Common myeloid progenitor, CD34-positive (primary cell): ENCODE measurements around the gene RRAGA.
A peak's percentile ranks its signal among the peaks of the same experiment; 100 is the strongest.

ENCODE experiments used
- CTCF ChIA-PET: fragments of 350-600 bp; sonication (Branson Sonifier 250); formaldehyde crosslinking; loops from one replicate; lab custom pipeline; 2021; ENCODE audit warnings: antibody characterized with exemption; lab: Charles Lee
- POLR2A ChIA-PET: fragments of 350-600 bp; sonication (Branson Sonifier 250); formaldehyde crosslinking; loops from one replicate; lab custom pipeline; 2021; ENCODE audit warnings: antibody characterized with exemption; lab: Charles Lee
- DNase-seq, 3 donors: peaks; one replicate each; pipeline versions ENCODE4 v3.0.0 to v3.0.0-alpha.2; 2013
- H3K27ac ChIP-seq, 2 experiments: 1 replicate in 1 of 2; 2 replicates in 1 of 2; pipeline ENCODE4 v1.7.0; 2013; ENCODE audit warnings: inconsistent platforms in 2 of 2, low read length in 2 of 2, mild to moderate bottlenecking in 2 of 2, low read depth in 1 of 2, moderate library complexity in 1 of 2; ENCODE audit not compliant: severe bottlenecking in 2 of 2, insufficient read depth in 1 of 2, poor library complexity in 1 of 2
- H3K27me3 ChIP-seq, 5 experiments: replicated peaks in 2 of 5; 1 replicate in 3 of 5; 2 replicates in 2 of 5; pipeline versions ENCODE4 v1.6.1 to v1.7.0; 2013; ENCODE audit warnings: low read length in 4 of 5, mild to moderate bottlenecking in 2 of 5, moderate library complexity in 2 of 5, inconsistent platforms in 1 of 5; ENCODE audit not compliant: insufficient read depth in 5 of 5, control insufficient read depth in 4 of 5
- H3K36me3 ChIP-seq, 4 experiments: 1 replicate in 2 of 4; 2 replicates in 2 of 4; pipeline versions ENCODE4 v1.6.1 to v1.7.0; 2013; ENCODE audit warnings: low read length in 3 of 4, control low read depth in 1 of 4, mild to moderate bottlenecking in 1 of 4; ENCODE audit not compliant: control insufficient read depth in 4 of 4, insufficient read depth in 4 of 4
- H3K4me1 ChIP-seq, 4 experiments: 1 replicate in 3 of 4; 2 replicates in 1 of 4; pipeline versions ENCODE4 v1.6.1 to v1.7.1; 2013; ENCODE audit warnings: low read length in 3 of 4, mild to moderate bottlenecking in 3 of 4, control low read depth in 1 of 4, inconsistent platforms in 1 of 4, moderate library complexity in 1 of 4; ENCODE audit not compliant: control insufficient read depth in 4 of 4, insufficient read depth in 4 of 4; ENCODE audit errors: control extremely low read depth in 1 of 4
- H3K4me3 ChIP-seq, 7 experiments: 1 replicate in 4 of 7; 2 replicates in 3 of 7; pipeline versions ENCODE4 v1.5.1 to v1.7.0; 2013; ENCODE audit warnings: mild to moderate bottlenecking in 7 of 7, low read length in 6 of 7, moderate library complexity in 6 of 7, inconsistent platforms in 2 of 7, low read depth in 2 of 7, control low read depth in 1 of 7; ENCODE audit not compliant: insufficient read depth in 4 of 7, control insufficient read depth in 1 of 7; ENCODE audit errors: extremely low read depth in 1 of 7
- H3K9me3 ChIP-seq, 5 experiments: 1 replicate in 4 of 5; 2 replicates in 1 of 5; pipeline versions ENCODE4 v1.6.1 to v1.7.1; 2013; ENCODE audit warnings: low read length in 4 of 5, mild to moderate bottlenecking in 2 of 5, inconsistent platforms in 1 of 5, low read depth in 1 of 5, moderate library complexity in 1 of 5; ENCODE audit not compliant: control insufficient read depth in 4 of 5, insufficient read depth in 2 of 5; ENCODE audit errors: control extremely low read depth in 1 of 5
- WGBS: methylation state at CpG from one replicate; pipeline ENCODE4 v1.1.5; 2013; ENCODE audit not compliant: insufficient coverage; 5-methylcytosine and 5-hydroxymethylcytosine counted together

RRAGA gene

GRCh38 chr9:19022206-19022605 lies 27.0 kb upstream of the RRAGA start:
- Histone ChIP-seq H3K27ac (no peak overlapping the region), H3K4me3 (no peak overlapping the region), H3K4me1 (peaks cover 0 to 17% (median 11%) of the 10 kb centered on the region in 4 experiments), H3K9me3 (peaks cover 0 to 3% (median 0%) of the 10 kb centered on the region in 5 experiments), H3K27me3 (peaks cover 0 to 2% (median 0%) of the 10 kb centered on the region in 5 experiments), H3K36me3 (no peaks in the 10 kb centered on the region)
- 94% methylated on average over 2 of the region's 2 CpGs for WGBS
- DNase-seq: no peak
- ChIA-PET CTCF (interaction anchor here (1.5 kb wide), 2 partner anchors 12 to 768 kb away, joined by 3 read pairs; no protein-coding TSS in a partner anchor), POLR2A (interaction anchor here (0.5 kb wide), 1 partner anchor 224 kb away, joined by 3 read pairs; no protein-coding TSS in a partner anchor)

GRCh38 chr9:19023078-19023477 lies 26.1 kb upstream of the RRAGA start:
- Histone ChIP-seq H3K27me3 (peaks cover 0 to 5% (median 0%) of the 10 kb centered on the region in 5 experiments), H3K9me3 (peaks cover 0 to 3% (median 0%) of the 10 kb centered on the region in 5 experiments), H3K27ac (no peak overlapping the region), H3K4me1 (peaks cover 0 to 17% (median 11%) of the 10 kb centered on the region in 4 experiments), H3K4me3 (no peak overlapping the region), H3K36me3 (no peaks in the 10 kb centered on the region)
- CTCF ChIA-PET: interaction anchor here (1.5 kb wide), 1 partner anchor 769 kb away, joined by 3 read pairs; no protein-coding TSS in a partner anchor
- 92% methylated on average over 3 of the region's 5 CpGs for WGBS
- POLR2A ChIA-PET: no interaction called here
- no peak for DNase-seq

- ChIA-PET POLR2A (no interaction called here), CTCF (interaction anchor here (1.1 to 2.4 kb wide), 7 partner anchors 12 to 773 kb away, joined by 3 to 11 read pairs (median 5); partner anchors contain the start of gene RRAGA)
- H3K9me3 ChIP-seq: peaks cover 0 to 3% (median 0%) of the 10 kb centered on the region in 5 experiments
- peaks cover 0 to 10% (median 0%) of the 10 kb centered on the region in 5 experiments for H3K27me3 ChIP-seq
- no peaks in the 10 kb centered on the region for H3K36me3 ChIP-seq
- H3K4me1 ChIP-seq: peaks cover 0 to 1% (median under 1%) of the 10 kb centered on the region in 4 experiments
- WGBS: 95% methylated on average over 6 of the region's 6 CpGs
- no peak overlapping the region for H3K4me3 ChIP-seq
- H3K27ac ChIP-seq: no peak overlapping the region
- no peak for DNase-seq
Observed at GRCh38 chr9:19026375-19026774, 22.9 kb upstream of the RRAGA start.

GRCh38 chr9:19027825-19028224 lies 21.4 kb upstream of the RRAGA start:
- DNase-seq: no peak
- ChIA-PET CTCF (interaction anchor here (0.9 to 3.1 kb wide), 11 partner anchors 9 to 1217 kb away, joined by 3 to 12 read pairs (median 5); partner anchors contain the start of gene RRAGA), POLR2A (no interaction called here)
- H3K9me3 ChIP-seq: no peaks in the 10 kb centered on the region
- H3K27me3 ChIP-seq: peaks cover 0 to 14% (median 0%) of the 10 kb centered on the region in 5 experiments
- H3K4me3 ChIP-seq: no peak overlapping the region
- no peak overlapping the region for H3K27ac ChIP-seq
- no peaks in the 10 kb centered on the region for H3K36me3 ChIP-seq
- 96% methylated on average over 16 of the region's 22 CpGs for WGBS
- no peaks in the 10 kb centered on the region for H3K4me1 ChIP-seq

GRCh38 chr9:19028835-19029451 lies 20.3 kb upstream of the RRAGA start:
- ChIA-PET POLR2A (no interaction called here), CTCF (interaction anchor here (0.8 to 3.1 kb wide), 13 partner anchors 8 to 1218 kb away, joined by 3 to 12 read pairs (median 5); partner anchors contain the start of gene RRAGA)
- Histone ChIP-seq H3K4me3 (no peak overlapping the region), H3K27ac (no peak overlapping the region), H3K4me1 (no peaks in the 10 kb centered on the region), H3K27me3 (peaks cover 0 to 14% (median 0%) of the 10 kb centered on the region in 5 experiments), H3K36me3 (no peaks in the 10 kb centered on the region), H3K9me3 (no peaks in the 10 kb centered on the region)
- peak; percentile 43 to 60 (median 53) for DNase-seq
- 32% methylated on average over 4 of the region's 8 CpGs for WGBS

- no peaks in the 10 kb centered on the region for H3K36me3 ChIP-seq
- DNase-seq: no peak
- WGBS: no CpG with 5 or more reads among the region's 1 CpG
- peaks cover 0 to 16% (median 0%) of the 10 kb centered on the region in 5 experiments for H3K27me3 ChIP-seq
- CTCF ChIA-PET: no interaction called here
- no peak overlapping the region for H3K4me3 ChIP-seq
- H3K4me1 ChIP-seq: no peaks in the 10 kb centered on the region
- H3K27ac ChIP-seq: no peak overlapping the region
- no peaks in the 10 kb centered on the region for H3K9me3 ChIP-seq
- POLR2A ChIA-PET: no interaction called here
Observed at GRCh38 chr9:19030899-19031298, 18.3 kb upstream of the RRAGA start.

- ChIA-PET POLR2A (no interaction called here), CTCF (no interaction called here)
- Histone ChIP-seq H3K4me1 (no peaks in the 10 kb centered on the region), H3K27me3 (peaks cover 0 to 14% (median 0%) of the 10 kb centered on the region in 5 experiments), H3K4me3 (no peak overlapping the region), H3K9me3 (no peaks in the 10 kb centered on the region), H3K27ac (no peak overlapping the region), H3K36me3 (no peaks in the 10 kb centered on the region)
- no peak for DNase-seq
- WGBS: 90% methylated on average over 12 of the region's 14 CpGs
Observed at GRCh38 chr9:19032406-19032805, 16.8 kb upstream of the RRAGA start.
